Measurements from ENCODE around the gene KRAS.
A peak's percentile ranks its signal among the peaks of the same experiment; 100 is the strongest.

The KRAS gene

DNA sequence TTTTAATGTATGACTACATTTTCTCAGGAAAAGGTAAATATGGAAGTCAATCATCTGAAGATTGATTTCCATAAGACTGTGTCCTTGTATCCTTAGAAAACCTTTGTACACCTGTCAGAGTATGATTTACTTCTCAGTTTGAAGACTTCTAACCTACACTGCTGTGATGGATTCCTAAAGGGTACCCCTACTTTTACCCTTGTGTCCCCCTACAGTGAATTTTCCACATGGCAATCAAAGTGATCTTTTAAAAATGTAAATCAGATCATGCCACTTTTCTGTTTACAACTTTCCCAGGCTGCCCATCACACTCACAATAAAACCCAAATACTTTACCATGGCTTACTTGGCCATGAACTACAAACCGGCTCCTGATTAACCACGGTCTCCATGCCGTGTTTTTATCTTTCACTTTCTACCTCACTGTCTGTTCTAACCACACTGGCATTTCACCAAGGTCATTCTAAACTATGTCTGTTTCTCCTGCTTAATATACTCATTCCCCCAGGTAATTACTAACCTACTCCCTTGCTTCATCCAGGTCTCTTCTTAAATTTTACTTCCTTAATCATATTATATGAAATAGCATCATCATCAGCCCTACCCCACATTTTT is 63.8 kb downstream of the KRAS start:
- no peak overlapping the region for H3K27ac ChIP-seq (ENCODE audit: low read length)
- no peaks in the 10 kb centered on the region for H4K20me1 ChIP-seq (ENCODE audit: insufficient read depth, low read length)
- H3K4me1 ChIP-seq (ENCODE audit: low read length), result peaks cover 14% of the 10 kb centered on the region
- no peak for TF ChIP-seq EZH2phosphoT487 (IDR thresholded peaks at IDR 0.05; ENCODE audit: low read depth)
- TF ChIP-seq, protein P1, sequence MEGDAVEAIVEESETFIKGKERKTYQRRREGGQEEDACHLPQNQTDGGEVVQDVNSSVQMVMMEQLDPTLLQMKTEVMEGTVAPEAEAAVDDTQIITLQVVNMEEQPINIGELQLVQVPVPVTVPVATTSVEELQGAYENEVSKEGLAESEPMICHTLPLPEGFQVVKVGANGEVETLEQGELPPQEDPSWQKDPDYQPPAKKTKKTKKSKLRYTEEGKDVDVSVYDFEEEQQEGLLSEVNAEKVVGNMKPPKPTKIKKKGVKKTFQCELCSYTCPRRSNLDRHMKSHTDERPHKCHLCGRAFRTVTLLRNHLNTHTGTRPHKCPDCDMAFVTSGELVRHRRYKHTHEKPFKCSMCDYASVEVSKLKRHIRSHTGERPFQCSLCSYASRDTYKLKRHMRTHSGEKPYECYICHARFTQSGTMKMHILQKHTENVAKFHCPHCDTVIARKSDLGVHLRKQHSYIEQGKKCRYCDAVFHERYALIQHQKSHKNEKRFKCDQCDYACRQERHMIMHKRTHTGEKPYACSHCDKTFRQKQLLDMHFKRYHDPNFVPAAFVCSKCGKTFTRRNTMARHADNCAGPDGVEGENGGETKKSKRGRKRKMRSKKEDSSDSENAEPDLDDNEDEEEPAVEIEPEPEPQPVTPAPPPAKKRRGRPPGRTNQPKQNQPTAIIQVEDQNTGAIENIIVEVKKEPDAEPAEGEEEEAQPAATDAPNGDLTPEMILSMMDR (IDR thresholded peaks at IDR 0.05; ENCODE audit: low read depth, low read length), result no peak
- no peaks in the 10 kb centered on the region for H3K27me3 ChIP-seq (ENCODE audit: low read depth, low read length)
- H2AFZ ChIP-seq (ENCODE audit: low read depth, low read length), result peak overlapping the region; percentile 61
- no peaks in the 10 kb centered on the region for H3K79me2 ChIP-seq (ENCODE audit: low read length)
- no peaks in the 10 kb centered on the region for H3K36me3 ChIP-seq (replicated peaks; ENCODE audit: low read depth, low read length)
- H3K9me3 ChIP-seq (ENCODE audit: insufficient read depth, low read length), result no peaks in the 10 kb centered on the region
- H3K9ac ChIP-seq (ENCODE audit: low read length), result peak overlapping the region; percentile 18; the same call in 1 of the 2 replicates
- H3K4me2 ChIP-seq (ENCODE audit: low read length), result peak overlapping the region; percentile 69
- peak overlapping the region; percentile 64 for H3K4me3 ChIP-seq (ENCODE audit: low read length)

- H3K27ac ChIP-seq (ENCODE audit: low read length), result no peak overlapping the region
- H4K20me1 ChIP-seq (ENCODE audit: insufficient read depth, low read length), result no peaks in the 10 kb centered on the region
- no peak overlapping the region for H2AFZ ChIP-seq (ENCODE audit: low read depth, low read length)
- H3K4me3 ChIP-seq (ENCODE audit: low read length), result peak overlapping the region; percentile 64
- TF ChIP-seq EZH2phosphoT487 (IDR thresholded peaks at IDR 0.05; ENCODE audit: low read depth), result no peak
- TF ChIP-seq, protein P1 (IDR thresholded peaks at IDR 0.05; ENCODE audit: low read depth, low read length), result no peak
- H3K9me3 ChIP-seq (ENCODE audit: insufficient read depth, low read length), result no peaks in the 10 kb centered on the region
- H3K36me3 ChIP-seq (replicated peaks; ENCODE audit: low read depth, low read length), result no peaks in the 10 kb centered on the region
- H3K9ac ChIP-seq (ENCODE audit: low read length), result no peak overlapping the region
- H3K79me2 ChIP-seq (ENCODE audit: low read length), result no peaks in the 10 kb centered on the region
- peak overlapping the region; percentile 69 for H3K4me2 ChIP-seq (ENCODE audit: low read length)
- H3K27me3 ChIP-seq (ENCODE audit: low read depth, low read length), result no peaks in the 10 kb centered on the region
- peaks cover 14% of the 10 kb centered on the region for H3K4me1 ChIP-seq (ENCODE audit: low read length)
Measured at GRCh38 chr12:25186038-25186787, 64.5 kb downstream of the KRAS start.

DNA sequence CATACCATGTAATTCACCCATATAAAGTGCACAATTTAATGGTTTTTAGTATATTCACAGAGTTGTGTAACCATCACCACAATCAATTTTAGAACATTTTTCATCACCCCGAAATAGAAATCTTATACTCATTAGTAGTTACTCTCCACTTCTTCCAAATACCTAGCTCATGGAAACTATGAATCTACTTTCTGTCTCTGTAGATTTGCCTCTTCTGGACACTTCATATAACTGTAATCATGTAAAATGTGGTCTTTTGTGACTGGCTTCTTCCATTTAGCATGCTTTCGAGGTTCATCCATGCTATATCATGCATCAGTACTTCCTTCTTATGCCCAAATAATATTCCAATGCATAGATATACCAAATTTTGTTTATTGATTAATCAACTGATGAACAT is 66.6 kb downstream of the KRAS start:
- Histone ChIP-seq H3K27me3 (ENCODE audit: low read depth, low read length) (no peaks in the 10 kb centered on the region), H3K4me2 (ENCODE audit: low read length) (no peak overlapping the region), H3K36me3 (replicated peaks; ENCODE audit: low read depth, low read length) (no peaks in the 10 kb centered on the region), H3K9ac (ENCODE audit: low read length) (no peak overlapping the region), H3K4me1 (ENCODE audit: low read length) (peaks cover 14% of the 10 kb centered on the region), H2AFZ (ENCODE audit: low read depth, low read length) (no peak overlapping the region), H3K27ac (ENCODE audit: low read length) (no peak overlapping the region), H3K9me3 (ENCODE audit: insufficient read depth, low read length) (no peaks in the 10 kb centered on the region), H4K20me1 (ENCODE audit: insufficient read depth, low read length) (no peaks in the 10 kb centered on the region), H3K79me2 (ENCODE audit: low read length) (no peaks in the 10 kb centered on the region), H3K4me3 (ENCODE audit: low read length) (no peak overlapping the region)
- TF ChIP-seq EZH2phosphoT487 (IDR thresholded peaks at IDR 0.05; ENCODE audit: low read depth), result no peak
- TF ChIP-seq, protein P1 (IDR thresholded peaks at IDR 0.05; ENCODE audit: low read depth, low read length), result no peak

DNA sequence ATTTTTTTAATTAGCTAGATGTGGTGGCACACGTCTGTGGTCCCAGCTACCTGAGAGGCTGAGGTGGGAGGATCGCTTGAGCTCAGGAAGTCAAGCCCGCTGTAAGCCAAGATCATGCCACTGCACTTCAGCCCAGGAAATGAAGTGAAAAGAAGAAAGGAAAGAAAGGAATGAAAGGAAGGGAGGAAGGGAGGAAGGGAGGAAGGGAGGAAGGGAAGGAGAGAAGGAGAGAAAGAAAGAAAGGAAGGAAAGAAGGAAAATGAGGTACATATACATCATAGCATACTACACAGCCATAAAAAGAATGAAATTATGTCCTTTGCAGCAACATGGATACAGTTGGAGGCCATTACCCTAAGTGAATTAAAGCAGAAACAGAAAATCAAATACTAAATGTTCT is 68.0 kb downstream of the KRAS start:
- Histone ChIP-seq H3K4me2 (ENCODE audit: low read length) (no peak overlapping the region), H3K36me3 (replicated peaks; ENCODE audit: low read depth, low read length) (no peaks in the 10 kb centered on the region), H3K9me3 (ENCODE audit: insufficient read depth, low read length) (no peaks in the 10 kb centered on the region), H4K20me1 (ENCODE audit: insufficient read depth, low read length) (no peaks in the 10 kb centered on the region), H3K27ac (ENCODE audit: low read length) (no peak overlapping the region), H3K4me3 (ENCODE audit: low read length) (no peak overlapping the region), H3K27me3 (ENCODE audit: low read depth, low read length) (no peaks in the 10 kb centered on the region), H3K4me1 (ENCODE audit: low read length) (peaks cover 14% of the 10 kb centered on the region), H3K79me2 (ENCODE audit: low read length) (no peaks in the 10 kb centered on the region), H3K9ac (ENCODE audit: low read length) (no peak overlapping the region), H2AFZ (ENCODE audit: low read depth, low read length) (no peak overlapping the region)
- TF ChIP-seq EZH2phosphoT487 (IDR thresholded peaks at IDR 0.05; ENCODE audit: low read depth), result no peak
- TF ChIP-seq, protein P1 (IDR thresholded peaks at IDR 0.05; ENCODE audit: low read depth, low read length), result no peak
